NT2/D1 (cell line): Measurements from ENCODE around the gene KISS1.

Experiments used
- SUZ12 ChIP-seq: IDR thresholded peaks from 2 replicates; pipeline ENCODE4 v1.6.1; 2011; ENCODE audit not compliant: insufficient read length, insufficient read depth; ENCODE audit errors: extremely low read depth
- YY1 ChIP-seq: IDR thresholded peaks from 2 replicates; pipeline ENCODE4 v1.6.1; 2011; ENCODE audit not compliant: insufficient read length, insufficient read depth
- ZNF274 ChIP-seq: IDR thresholded peaks from 2 replicates; pipeline ENCODE4 v1.6.1; 2011; ENCODE audit warnings: mild to moderate bottlenecking, low read depth, low read length

DNA sequence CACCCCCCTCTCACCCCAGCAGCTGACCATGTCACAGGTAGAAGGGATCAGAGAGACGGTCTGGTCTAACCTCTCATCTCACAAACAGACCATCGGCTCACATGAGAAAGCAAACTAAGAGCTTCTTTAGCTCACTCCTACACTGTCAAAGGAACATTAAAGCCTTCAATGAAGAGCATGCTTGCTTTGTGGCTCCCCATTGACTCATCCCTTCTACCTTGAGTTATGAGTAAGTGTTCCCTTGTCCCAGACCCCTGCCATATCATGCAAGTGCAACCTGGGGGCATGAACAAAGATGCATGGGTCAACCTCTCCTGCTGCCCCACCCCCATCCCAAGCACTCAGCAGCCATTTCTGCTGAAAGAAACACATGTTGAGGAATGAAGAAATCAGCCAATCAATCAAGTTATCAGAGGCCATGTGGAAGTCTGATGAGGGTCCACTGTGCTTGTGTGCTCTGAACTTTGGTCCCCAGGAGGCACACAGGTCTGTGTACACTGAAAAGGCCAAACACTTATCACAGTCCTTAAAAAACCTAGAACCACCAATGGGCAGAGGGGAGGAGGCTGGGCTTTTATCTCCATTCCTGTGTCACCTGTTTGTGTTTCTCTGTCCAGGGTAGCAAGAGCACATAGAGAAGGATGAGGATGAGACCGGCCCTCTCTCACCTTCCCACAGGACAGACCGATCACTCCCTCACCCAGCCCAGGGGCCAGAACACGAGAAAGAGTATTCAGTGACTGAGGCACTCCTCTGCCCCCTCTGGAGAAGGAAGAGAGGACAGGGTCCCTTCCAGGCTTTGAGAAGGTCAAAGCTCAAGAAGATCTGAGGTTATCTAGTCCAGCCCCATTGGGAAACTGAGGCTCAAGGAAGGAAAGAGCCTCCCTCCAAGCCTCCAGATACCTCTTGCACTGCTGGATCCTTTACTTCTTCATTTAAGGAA, 54.0 kb downstream of the KISS1 start:
- TF ChIP-seq YY1: no peak
- no peak for TF ChIP-seq ZNF274
- TF ChIP-seq SUZ12: no peak
